Loucy (cell line): ENCODE results near the gene DPYSL4.

ENCODE experiments used
- H2AFZ ChIP-seq: fragments of 200-600 bp; sonication (generic); 2 replicates; pipeline ENCODE4 v1.6.0; 2016; ENCODE audit warnings: antibody characterized with exemption, mild to moderate bottlenecking, low read length, moderate library complexity
- H3F3A ChIP-seq: fragments of 200-600 bp; 2 replicates; pipeline ENCODE4 v1.6.0; 2016; ENCODE audit warnings: antibody characterized with exemption, low read depth, mild to moderate bottlenecking
- H3K27me3 ChIP-seq: fragments of 200-600 bp; sonication (generic); 2 replicates; pipeline ENCODE4 v1.6.1; 2014; ENCODE audit warnings: low read length, mild to moderate bottlenecking; ENCODE audit not compliant: insufficient read depth, poor library complexity, severe bottlenecking
- H3K36me3 ChIP-seq: fragments of 200-600 bp; sonication (generic); 2 replicates; pipeline ENCODE4 v1.6.1; 2016; ENCODE audit warnings: low read length; ENCODE audit not compliant: insufficient read depth
- H3K4me1 ChIP-seq: fragments of 200-600 bp; sonication (generic); 2 replicates; pipeline ENCODE4 v1.5.1; 2014; ENCODE audit warnings: low read length, mild to moderate bottlenecking; ENCODE audit not compliant: insufficient read depth, poor library complexity, severe bottlenecking
- H3K4me2 ChIP-seq: fragments of 200-600 bp; sonication (generic); 2 replicates; pipeline ENCODE4 v1.6.0; 2014; ENCODE audit warnings: antibody characterized with exemption, low read length, low read depth, mild to moderate bottlenecking; ENCODE audit not compliant: poor library complexity, severe bottlenecking
- H3K4me3 ChIP-seq: fragments of 200-600 bp; sonication (generic); 2 replicates; pipeline ENCODE4 v1.5.1; 2014; ENCODE audit warnings: low read length, mild to moderate bottlenecking, mixed read lengths; ENCODE audit not compliant: poor library complexity, severe bottlenecking
- H3K79me2 ChIP-seq: fragments of 200-600 bp; sonication (generic); 2 replicates; pipeline ENCODE4 v1.6.1; 2014; ENCODE audit warnings: low read length; ENCODE audit not compliant: insufficient read depth
- H3K9ac ChIP-seq: fragments of 200-600 bp; sonication (generic); 2 replicates; pipeline ENCODE4 v1.6.0; 2014; ENCODE audit warnings: mild to moderate bottlenecking, low read depth, low read length, moderate library complexity; ENCODE audit not compliant: poor library complexity, severe bottlenecking
- H3K9me2 ChIP-seq: fragments of 200-600 bp; sonication (generic); replicated peaks from 2 replicates; pipeline ENCODE4 v1.6.1; 2016; ENCODE audit warnings: low read depth, low read length, mixed read lengths
- H3K9me3 ChIP-seq: fragments of 200-600 bp; sonication (generic); 2 replicates; pipeline ENCODE4 v1.6.1; 2014; ENCODE audit warnings: mild to moderate bottlenecking, antibody characterized with exemption, low read length, low read depth; ENCODE audit not compliant: insufficient read depth
- H4K20me1 ChIP-seq: fragments of 200-600 bp; sonication (generic); 2 replicates; pipeline ENCODE4 v1.6.0; 2014; ENCODE audit warnings: antibody characterized with exemption, low read length, mild to moderate bottlenecking; ENCODE audit not compliant: insufficient read depth, poor library complexity, severe bottlenecking
- EZH2phosphoT487 ChIP-seq: fragments of 200-600 bp; IDR thresholded peaks from 2 replicates; pipeline ENCODE4 v1.6.1; 2018; ENCODE audit warnings: antibody characterized with exemption, mild to moderate bottlenecking, moderate library complexity, borderline replicate concordance
- TF ChIP-seq, protein P1 (sequence below): fragments of 200-600 bp; sonication (generic); conservative IDR thresholded peaks from 2 replicates; pipeline ENCODE4 v1.5.1; 2014; ENCODE audit warnings: mild to moderate bottlenecking, antibody characterized with exemption, low read length

The DPYSL4 gene

DNA sequence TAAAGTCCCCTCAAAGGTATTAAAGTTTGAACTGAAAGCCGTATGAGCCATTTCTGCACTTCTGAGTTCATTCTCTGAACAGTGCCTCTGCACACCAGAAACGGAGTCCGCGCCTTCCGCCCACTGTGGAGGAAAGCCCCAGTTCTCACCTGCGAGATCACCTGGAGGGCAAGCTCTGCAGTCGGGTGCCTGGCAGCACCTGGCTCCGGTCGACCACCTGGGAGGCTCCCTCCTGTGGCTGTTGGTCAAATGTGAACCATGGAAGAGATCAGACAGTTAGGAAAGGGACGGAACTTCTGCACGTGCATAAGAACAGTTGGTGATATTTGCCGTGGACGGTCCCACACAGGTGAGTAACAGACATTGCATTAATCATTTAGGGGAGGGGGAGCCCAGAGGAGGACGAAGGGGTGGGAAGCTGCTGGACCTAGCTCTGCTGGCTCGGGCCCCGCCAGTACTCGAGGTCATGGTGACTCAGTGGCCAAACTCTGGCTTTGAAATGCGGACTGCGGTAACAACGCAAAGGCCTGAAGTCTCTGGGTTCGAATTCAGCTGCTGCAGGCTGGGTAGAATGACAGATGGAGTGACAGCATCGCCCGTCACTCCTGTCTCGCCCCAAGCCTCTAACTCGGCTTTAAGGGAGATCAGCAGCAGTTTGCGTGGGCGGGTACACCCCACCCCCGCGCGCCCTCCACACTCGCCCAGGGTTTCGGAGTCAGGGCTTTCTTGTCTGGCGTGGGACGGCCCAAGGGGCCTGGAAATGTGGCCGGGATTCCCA lies 1.7 kb upstream of the DPYSL4 start:
- Histone ChIP-seq H3F3A (no peaks in the 10 kb centered on the region), H3K4me2 (no peak overlapping the region), H3K9me2 (no peaks in the 10 kb centered on the region), H2AFZ (no peak overlapping the region), H3K27me3 (no peaks in the 10 kb centered on the region), H3K36me3 (no peaks in the 10 kb centered on the region), H4K20me1 (no peaks in the 10 kb centered on the region), H3K9me3 (no peaks in the 10 kb centered on the region), H3K4me3 (no peak overlapping the region), H3K4me1 (no peaks in the 10 kb centered on the region), H3K9ac (no peak overlapping the region), H3K79me2 (no peaks in the 10 kb centered on the region)
- TF ChIP-seq EZH2phosphoT487, result no peak
- TF ChIP-seq, protein P1, sequence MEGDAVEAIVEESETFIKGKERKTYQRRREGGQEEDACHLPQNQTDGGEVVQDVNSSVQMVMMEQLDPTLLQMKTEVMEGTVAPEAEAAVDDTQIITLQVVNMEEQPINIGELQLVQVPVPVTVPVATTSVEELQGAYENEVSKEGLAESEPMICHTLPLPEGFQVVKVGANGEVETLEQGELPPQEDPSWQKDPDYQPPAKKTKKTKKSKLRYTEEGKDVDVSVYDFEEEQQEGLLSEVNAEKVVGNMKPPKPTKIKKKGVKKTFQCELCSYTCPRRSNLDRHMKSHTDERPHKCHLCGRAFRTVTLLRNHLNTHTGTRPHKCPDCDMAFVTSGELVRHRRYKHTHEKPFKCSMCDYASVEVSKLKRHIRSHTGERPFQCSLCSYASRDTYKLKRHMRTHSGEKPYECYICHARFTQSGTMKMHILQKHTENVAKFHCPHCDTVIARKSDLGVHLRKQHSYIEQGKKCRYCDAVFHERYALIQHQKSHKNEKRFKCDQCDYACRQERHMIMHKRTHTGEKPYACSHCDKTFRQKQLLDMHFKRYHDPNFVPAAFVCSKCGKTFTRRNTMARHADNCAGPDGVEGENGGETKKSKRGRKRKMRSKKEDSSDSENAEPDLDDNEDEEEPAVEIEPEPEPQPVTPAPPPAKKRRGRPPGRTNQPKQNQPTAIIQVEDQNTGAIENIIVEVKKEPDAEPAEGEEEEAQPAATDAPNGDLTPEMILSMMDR, result no peak

DNA sequence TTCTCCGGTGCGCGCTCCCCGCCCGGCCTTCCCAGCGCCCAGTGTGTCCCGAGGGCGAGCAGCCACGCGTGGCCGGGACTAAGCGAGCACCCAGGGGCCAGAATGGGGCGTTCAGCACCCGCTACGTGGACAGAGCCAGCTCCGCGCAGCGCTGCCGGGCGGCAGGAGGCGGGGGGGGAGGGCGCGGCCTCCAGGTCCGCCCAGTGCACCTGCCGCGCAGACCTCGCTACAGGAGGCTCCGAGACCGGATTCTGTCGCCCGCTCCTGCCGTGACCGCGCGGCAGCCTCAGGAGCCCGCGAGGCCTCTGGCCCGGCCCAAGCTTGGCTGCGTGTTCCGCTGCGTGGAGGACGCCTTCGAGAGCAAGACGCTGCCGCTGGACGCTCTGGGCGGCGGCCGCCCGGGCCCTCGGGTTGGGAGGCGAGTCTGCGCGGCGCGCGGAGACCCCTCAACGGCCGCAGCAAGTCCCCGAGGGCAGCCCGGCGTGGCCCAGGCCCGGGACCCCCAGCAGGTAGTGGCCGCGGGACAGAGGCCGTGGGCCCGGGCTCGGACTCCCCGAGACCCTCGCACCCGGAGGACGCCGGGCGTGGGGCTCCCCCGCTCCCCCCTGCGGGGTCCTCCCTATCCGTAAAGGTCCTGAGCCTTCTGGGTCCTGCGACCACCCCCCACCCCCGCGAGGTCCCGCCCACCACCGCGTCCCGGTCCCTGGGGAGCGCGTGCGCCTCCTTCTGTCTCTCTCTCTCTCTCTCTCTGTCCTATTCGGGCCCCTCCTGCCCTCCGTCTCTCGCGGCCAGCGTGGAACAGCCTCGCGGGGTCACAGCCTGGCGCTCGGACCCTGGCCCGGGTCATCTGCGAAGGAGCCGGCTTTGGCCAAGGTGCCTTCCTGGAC lies 904 bp upstream of the DPYSL4 start:
- Histone ChIP-seq H3K4me2 (no peak overlapping the region), H3K4me3 (no peak overlapping the region), H3K9me3 (no peaks in the 10 kb centered on the region), H3K4me1 (no peaks in the 10 kb centered on the region), H3K27me3 (no peaks in the 10 kb centered on the region), H3K79me2 (no peaks in the 10 kb centered on the region), H3K9ac (no peak overlapping the region), H2AFZ (no peak overlapping the region), H3K9me2 (no peaks in the 10 kb centered on the region), H4K20me1 (no peaks in the 10 kb centered on the region), H3K36me3 (no peaks in the 10 kb centered on the region), H3F3A (no peaks in the 10 kb centered on the region)
- TF ChIP-seq, protein P1, result no peak
- TF ChIP-seq EZH2phosphoT487, result no peak

DNA sequence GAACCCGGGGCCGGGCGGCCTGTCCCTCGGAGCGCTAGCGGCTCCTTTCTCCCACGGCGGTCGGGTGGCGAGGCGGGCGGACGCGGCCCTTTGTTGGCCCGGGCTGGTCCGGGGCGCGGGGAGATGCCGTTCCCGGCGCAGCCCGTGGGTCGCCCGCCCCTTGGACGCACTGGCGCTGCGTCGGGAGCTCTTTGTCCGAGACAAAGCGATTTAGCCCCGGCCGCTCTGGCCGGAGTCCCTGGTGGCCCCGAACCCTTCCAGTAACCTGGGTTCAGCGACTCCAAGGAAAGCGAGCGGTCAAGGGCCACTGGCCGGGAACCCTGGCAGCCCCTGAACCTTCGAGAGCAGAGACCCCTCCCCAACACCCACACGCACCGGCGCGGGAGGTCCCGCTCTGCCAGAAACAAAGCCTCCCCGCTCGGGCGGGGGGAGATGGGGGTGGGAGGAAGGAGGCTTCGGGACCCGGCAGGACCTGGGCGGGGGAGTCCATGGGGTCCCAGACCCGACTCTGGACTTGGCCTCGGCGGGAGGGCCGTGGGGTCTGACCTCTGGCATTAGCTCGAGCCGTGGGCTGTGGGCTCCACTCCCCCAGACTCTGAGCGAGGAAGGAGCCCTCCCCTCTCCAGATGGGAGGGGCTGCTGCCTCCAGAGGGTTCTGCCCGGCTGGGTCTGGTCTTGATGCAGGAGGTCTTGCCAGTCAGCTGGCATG lies 836 bp downstream of the DPYSL4 start:
- TF ChIP-seq EZH2phosphoT487, result no peak
- TF ChIP-seq, protein P1, result no peak
- Histone ChIP-seq H3K9ac (no peak overlapping the region), H3F3A (no peaks in the 10 kb centered on the region), H3K9me2 (no peaks in the 10 kb centered on the region), H3K4me3 (no peak overlapping the region), H4K20me1 (no peaks in the 10 kb centered on the region), H3K79me2 (no peaks in the 10 kb centered on the region), H3K4me1 (no peaks in the 10 kb centered on the region), H3K27me3 (no peaks in the 10 kb centered on the region), H3K9me3 (no peaks in the 10 kb centered on the region), H3K4me2 (no peak overlapping the region), H3K36me3 (no peaks in the 10 kb centered on the region), H2AFZ (no peak overlapping the region)
